ENCODE data around the gene ABCG1.
"Not testable (repeated sequence)": the region's sequence is repeated elsewhere in the genome, so short reads cannot be mapped to it uniquely, and the experiment has no call there.

Gene ABCG1

DNA sequence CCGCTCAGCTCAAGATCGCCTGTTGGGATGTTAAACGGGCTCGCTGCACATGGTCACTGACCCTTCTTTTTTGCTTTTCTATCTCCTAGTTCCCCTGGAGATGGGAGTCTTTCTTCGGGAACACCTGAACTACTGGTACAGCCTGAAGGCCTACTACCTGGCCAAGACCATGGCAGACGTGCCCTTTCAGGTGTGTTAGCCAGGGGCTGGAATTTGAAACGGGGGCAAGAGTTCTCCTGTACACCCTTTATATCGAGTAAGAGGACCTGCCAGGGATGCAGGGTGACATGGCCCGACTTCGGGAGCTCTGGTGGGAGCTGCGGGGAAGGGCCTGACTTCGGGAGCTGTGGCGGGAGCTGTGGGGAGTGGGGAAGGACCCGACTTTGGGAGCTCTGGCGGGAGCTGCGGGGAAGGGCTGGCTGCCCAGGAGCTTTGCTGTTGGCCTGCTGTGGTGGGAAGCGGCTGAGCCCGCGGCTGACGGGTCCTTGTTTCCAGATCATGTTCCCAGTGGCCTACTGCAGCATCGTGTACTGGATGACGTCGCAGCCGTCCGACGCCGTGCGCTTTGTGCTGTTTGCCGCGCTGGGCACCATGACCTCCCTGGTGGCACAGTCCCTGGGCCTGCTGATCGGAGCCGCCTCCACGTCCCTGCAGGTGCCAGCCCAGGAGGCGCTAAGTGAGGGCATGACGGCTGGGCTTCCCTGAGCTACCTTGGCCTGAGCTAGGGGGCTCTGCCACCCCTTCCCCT lies 72.2 kb downstream of the ABCG1 start:
- DNase-seq (ENCODE audit: low read depth) = no peak

DNA sequence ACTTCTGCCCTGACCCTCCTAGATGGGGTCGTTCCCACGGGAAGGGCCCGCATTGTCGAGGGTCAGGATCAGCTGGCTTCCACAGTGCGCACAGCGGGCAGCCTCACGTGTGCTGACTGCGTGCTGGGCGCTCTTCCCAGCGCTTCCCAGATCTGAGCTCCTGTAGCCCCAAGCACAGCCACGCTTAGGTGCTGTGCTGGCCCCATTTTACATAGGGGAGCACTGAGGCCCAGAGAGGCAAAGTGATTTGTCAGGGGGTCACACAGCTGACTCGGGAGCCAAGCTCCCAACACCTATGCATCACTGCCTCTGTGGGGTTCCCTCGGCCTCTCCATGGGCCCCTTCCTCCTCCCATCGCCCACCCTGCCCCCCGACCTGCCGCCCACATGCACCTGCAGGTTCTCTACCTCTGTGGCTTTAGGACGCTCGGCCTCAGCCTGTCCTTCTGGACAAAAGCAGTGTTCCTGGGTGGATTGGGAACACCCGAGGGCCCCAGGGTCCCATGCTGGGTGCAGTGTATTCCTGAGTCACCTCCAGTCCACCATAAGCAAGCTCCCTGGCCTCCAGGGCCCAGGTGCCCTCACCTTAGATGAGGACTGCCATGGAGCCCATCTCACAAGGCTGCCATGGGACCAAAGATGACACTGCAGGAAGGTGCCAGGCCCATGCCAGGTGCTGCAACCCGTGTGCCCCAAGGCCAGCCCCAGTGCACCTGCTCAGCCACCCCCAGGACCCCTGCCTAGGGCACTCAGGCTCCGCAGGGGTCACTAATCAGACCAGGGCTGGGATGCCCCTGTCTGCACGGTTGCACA lies 73.0 kb downstream of the ABCG1 start:
- DNase-seq (ENCODE audit: low read depth) = no peak

GRCh38 chr21:42292563-42293142 lies 73.7 kb downstream of the ABCG1 start:
- not testable (repeated sequence) for DNase-seq (ENCODE audit: low read depth)

DNA sequence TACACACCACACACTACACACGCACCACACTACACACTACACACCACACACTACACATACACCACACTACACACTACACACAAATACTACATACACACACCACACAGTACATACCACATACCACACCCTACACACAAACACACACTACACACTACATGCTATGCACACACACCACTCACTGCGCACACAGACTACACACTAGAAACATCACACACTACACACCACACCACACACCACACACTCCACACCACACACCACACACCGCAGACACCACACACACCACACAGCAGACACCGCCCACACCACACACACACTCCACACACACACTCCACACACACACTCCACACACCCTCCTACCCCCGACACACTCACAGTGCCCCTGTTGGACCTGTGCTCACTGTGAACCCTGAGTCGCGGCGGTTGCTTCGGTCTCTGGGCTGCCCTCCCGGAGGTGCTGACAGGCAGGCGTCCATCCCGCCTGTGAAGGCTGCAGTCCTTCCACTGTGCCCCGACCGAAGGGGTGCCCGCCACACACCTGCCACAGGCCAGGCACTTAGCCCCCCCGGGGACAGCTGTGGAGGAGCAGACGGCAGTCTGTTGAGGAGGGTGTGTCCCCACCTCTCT lies 74.8 kb downstream of the ABCG1 start:
- DNase-seq (ENCODE audit: low read depth) = no peak

GRCh38 chr21:42294273-42294880 lies 75.4 kb downstream of the ABCG1 start:
- no peak for DNase-seq (ENCODE audit: low read depth)

GRCh38 chr21:42295845-42296244 lies 76.9 kb downstream of the ABCG1 start:
- DNase-seq (ENCODE audit: low read depth) = no peak

GRCh38 chr21:42296501-42296900 lies 77.6 kb downstream of the ABCG1 start:
- no peak for DNase-seq (ENCODE audit: low read depth)

- no peak for DNase-seq (ENCODE audit: low read depth)
Measured at GRCh38 chr21:42297377-42297776, 78.4 kb downstream of the ABCG1 start.

- DNase-seq (ENCODE audit: low read depth) = no peak
Measured at GRCh38 chr21:42298237-42298636, 79.3 kb downstream of the ABCG1 start.

- no peak for DNase-seq (ENCODE audit: low read depth)
Measured at GRCh38 chr21:42298657-42299056, 79.7 kb downstream of the ABCG1 start.

DNA sequence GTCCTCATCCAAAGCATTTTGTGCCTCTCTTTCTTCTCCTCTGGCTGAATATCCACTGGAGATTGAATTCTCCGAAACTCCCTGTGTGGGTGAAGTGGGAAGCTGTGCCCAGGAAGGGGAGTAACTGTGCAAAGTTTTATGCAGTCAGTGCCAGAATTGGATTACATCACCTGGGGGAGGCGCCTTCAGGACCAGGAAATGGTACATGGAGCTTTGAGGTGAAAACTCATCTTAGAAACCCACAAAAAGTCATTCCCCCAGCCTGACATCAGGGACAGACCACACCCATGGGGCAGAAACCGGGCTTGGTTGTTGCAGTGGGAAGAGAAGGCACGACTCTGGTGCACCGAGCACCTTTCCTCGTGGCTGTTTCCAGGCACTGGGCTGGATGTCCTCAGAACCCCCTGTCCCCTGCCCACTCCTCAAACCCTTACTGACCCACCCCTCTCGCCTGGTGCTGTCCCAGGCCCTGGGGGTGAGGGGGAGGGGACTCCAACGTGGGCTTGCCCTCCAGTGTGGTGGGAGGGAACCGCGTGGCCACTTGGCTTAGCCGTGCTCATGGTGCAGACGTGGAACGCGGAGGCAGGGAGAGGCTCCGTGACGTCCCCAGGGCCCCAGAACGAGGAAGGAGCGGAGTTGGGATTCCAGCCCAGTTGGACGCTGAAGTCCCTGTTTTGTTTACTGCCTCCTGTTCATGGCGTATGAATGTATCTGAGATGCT lies 80.5 kb downstream of the ABCG1 start:
- DNase-seq (ENCODE audit: low read depth) = no peak

- no peak for DNase-seq (ENCODE audit: low read depth)
Measured at GRCh38 chr21:42300045-42300583, 81.2 kb downstream of the ABCG1 start.

DNA sequence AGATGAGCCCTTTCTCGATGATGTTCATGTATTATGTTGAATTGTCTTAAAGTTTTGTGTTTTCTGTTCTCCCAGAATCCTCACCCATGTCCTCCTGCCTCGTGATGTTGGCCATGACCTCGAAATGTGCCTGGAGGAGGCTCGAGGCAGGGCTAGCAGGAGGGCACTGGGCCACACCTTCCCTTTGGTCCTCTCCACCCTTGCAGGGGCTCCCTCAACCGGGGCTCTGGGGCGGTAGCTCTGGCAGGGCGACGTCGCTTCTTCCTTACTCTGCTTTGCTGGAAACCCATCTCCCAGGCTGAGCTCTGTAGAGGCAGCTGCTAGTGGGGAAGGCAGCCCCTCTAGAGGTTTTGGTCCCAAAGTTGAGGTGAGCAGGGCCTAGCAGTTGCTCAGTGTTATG lies 82.0 kb downstream of the ABCG1 start:
- DNase-seq (ENCODE audit: low read depth) = no peak

DNA sequence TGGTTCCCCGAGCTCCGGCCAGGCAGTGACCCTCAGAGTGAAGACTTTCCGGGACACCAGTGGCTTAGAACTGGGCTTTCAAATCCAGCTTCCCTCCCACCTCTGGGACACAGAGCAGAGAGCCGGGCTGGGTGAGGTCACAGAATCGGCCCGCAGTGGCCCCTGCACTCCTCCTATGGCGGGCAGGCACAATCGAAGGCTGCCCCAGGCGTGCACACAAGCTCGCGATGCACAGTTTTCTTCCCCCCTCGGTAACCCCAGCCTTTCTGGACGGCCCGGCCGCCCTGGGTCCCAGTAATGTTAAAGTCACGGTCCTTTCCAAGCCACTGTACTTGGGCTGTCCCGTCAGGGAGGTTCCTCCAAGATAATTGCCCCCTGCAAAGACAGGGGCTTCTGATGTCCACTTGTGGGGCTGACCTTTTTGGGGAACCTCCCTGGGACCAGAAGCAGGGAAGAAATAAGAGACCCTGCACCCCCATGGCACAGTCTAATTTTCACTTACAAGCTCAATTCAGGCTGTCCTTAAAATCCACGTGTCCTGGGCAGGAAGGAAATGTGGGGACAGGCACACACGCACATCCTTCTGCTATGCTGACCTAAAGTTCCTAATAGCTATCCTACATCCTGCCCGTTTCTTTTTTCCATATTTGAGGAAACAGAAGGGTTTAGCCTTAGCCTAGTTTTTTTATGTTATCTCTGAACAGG lies 82.6 kb downstream of the ABCG1 start:
- no peak for DNase-seq (ENCODE audit: low read depth)

GRCh38 chr21:42302076-42302650 lies 83.2 kb downstream of the ABCG1 start:
- no peak for DNase-seq (ENCODE audit: low read depth)

GRCh38 chr21:42302794-42303193 lies 83.9 kb downstream of the ABCG1 start:
- no peak for DNase-seq (ENCODE audit: low read depth)

- no peak for DNase-seq (ENCODE audit: low read depth)
Measured at GRCh38 chr21:42303443-42303842, 84.5 kb downstream of the ABCG1 start.

GRCh38 chr21:42304556-42305454 lies 85.9 kb downstream of the ABCG1 start:
- DNase-seq (ENCODE audit: low read depth) = no peak

GRCh38 chr21:42305707-42306147 lies 86.8 kb downstream of the ABCG1 start:
- no peak for DNase-seq (ENCODE audit: low read depth)

Data from T follicular helper cell (primary cell).